HepG2 (cell line): Measurements from ENCODE around the gene TBC1D26. TPM values are rescaled to one million over a fixed set of nuclear protein-coding genes. Genes with fewer than 3 reads are reported as not detected.
"Not testable (repeated sequence)": the region's sequence is repeated elsewhere in the genome, so short reads cannot be mapped to it uniquely, and the experiment has no call there.

Experiments
- ARID4A ChIP-seq: sonication (generic); formaldehyde crosslinking; IDR thresholded peaks from 2 replicates; pipeline ENCODE4 v1.5.0; 2020; ENCODE audit warnings: mild to moderate bottlenecking, missing genetic modification reagents, borderline replicate concordance
- ERF ChIP-seq: IDR thresholded peaks from 2 replicates; pipeline ENCODE4 v1.6.1; 2018; ENCODE audit warnings: missing biosample characterization, missing genetic modification reagents
- ETV5 ChIP-seq: IDR thresholded peaks from 2 replicates; pipeline ENCODE4 v1.6.1; 2018; ENCODE audit warnings: missing biosample characterization, missing genetic modification reagents, inconsistent platforms, borderline replicate concordance
- GABPA ChIP-seq, 2 experiments: IDR thresholded peaks; 2 replicates each; pipeline ENCODE4 v1.6.1; 2011 to 2016; ENCODE audit warnings: low read depth in 2 of 2, low read length in 1 of 2, missing biosample characterization in 1 of 2, missing genetic modification characterization in 1 of 2
- GABPB1 ChIP-seq: IDR thresholded peaks from 2 replicates; pipeline ENCODE4 v1.6.1; 2016; ENCODE audit warnings: mild to moderate bottlenecking, missing genetic modification reagents, moderate library complexity, missing compliant biosample characterization
- KMT2B ChIP-seq: IDR thresholded peaks from 2 replicates; pipeline ENCODE4 v1.6.1; 2016; ENCODE audit warnings: missing genetic modification reagents, missing compliant biosample characterization
- MAX ChIP-seq: IDR thresholded peaks from 2 replicates; pipeline ENCODE4 v1.6.1; 2012; ENCODE audit warnings: inconsistent platforms
- MYC ChIP-seq: sonication (generic); formaldehyde crosslinking; IDR thresholded peaks from 2 replicates; pipeline ENCODE4 v1.9.0; 2021; ENCODE audit warnings: missing genetic modification reagents, borderline replicate concordance
- PHF8 ChIP-seq: sonication (generic); formaldehyde crosslinking; IDR thresholded peaks from 2 replicates; pipeline ENCODE4 v1.5.0; 2020; ENCODE audit warnings: missing genetic modification reagents
- POLR2G ChIP-seq: fragments of 200-400 bp; formaldehyde crosslinking; IDR thresholded peaks from 2 replicates; pipeline ENCODE4 v1.6.1; 2018; ENCODE audit warnings: mild to moderate bottlenecking, low read depth, low read length, moderate library complexity
- SAP130 ChIP-seq: IDR thresholded peaks from 2 replicates; pipeline ENCODE4 v1.6.1; 2016; ENCODE audit warnings: low read depth
- SOX6 ChIP-seq, 2 experiments: fragments of 450-650 bp in 1 of 2; sonication (generic) in 1 of 2; formaldehyde crosslinking in 1 of 2; IDR thresholded peaks; 2 replicates each; pipeline versions ENCODE4 v1.4.0 to v1.6.1; 2017 to 2020; ENCODE audit warnings: antibody characterized with exemption in 1 of 2, mild to moderate bottlenecking in 1 of 2, missing genetic modification reagents in 1 of 2
- TAF1 ChIP-seq: sonication (generic); formaldehyde crosslinking; IDR thresholded peaks from 2 replicates; pipeline ENCODE4 v1.4.0; 2020; ENCODE audit warnings: missing genetic modification reagents
- YEATS4 ChIP-seq: sonication (generic); formaldehyde crosslinking; IDR thresholded peaks from 2 replicates; pipeline ENCODE4 v1.4.0; 2020; ENCODE audit warnings: missing genetic modification reagents, borderline replicate concordance
- YY1 ChIP-seq: IDR thresholded peaks from 2 replicates; pipeline ENCODE4 v1.6.1; 2011; ENCODE audit warnings: low read length, low read depth, moderate library complexity, mild to moderate bottlenecking; ENCODE audit not compliant: insufficient read depth, insufficient replicate concordance
- polyA plus RNA-seq, 8 experiments: library from polyadenylated mRNA; depleted of rRNA in 3 of 8; stranded (reverse) in 7 of 8; unstranded in 1 of 8; fragments of >200 nt; fragmentation: Illumina TruSeq in 4 of 8; extraction: Trizol in 4 of 8; gene quantifications; 2 replicates each; pipeline versions ENCODE4 v1.2.1 to v1.2.3, GENCODE V29; 2011 to 2016; ENCODE audit warnings: low read depth in 4 of 8, missing spikeins in 1 of 8, mixed read lengths in 1 of 8; ENCODE audit not compliant: insufficient read depth in 1 of 8
- total RNA-seq, 5 experiments: library from RNA; depleted of rRNA; stranded (reverse); fragments of >200 nt; fragmentation: Illumina TruSeq; extraction: Trizol; gene quantifications; 2 replicates each; pipeline ENCODE4 v1.2.3, GENCODE V29; 2016; ENCODE audit warnings: low read depth in 1 of 5

TBC1D26 gene
- total and polyA plus RNA-seq, 2 of the 13 experiments (the other 11 are each of a cell fraction or from before 2014, with no cell fraction given): 0.33 TPM; not detected in 1

- TF ChIP-seq ARID4A (CRISPR knock-in tag) (peak; percentile 57; the same call in 1 of the 2 replicates), GABPA (IDR thresholded peaks at IDR 0.05; ENCODE audit: low read depth, low read length) (peak; percentile 77), GABPA (CRISPR knock-in tag; IDR thresholded peaks at IDR 0.05; ENCODE audit: low read depth) (peak; percentile 94), TAF1 (CRISPR knock-in tag) (peak; percentile 42; the same call in 1 of the 2 replicates), POLR2G (peak; percentile 78), MAX (peak; percentile 60; the same call in 1 of the 2 replicates), KMT2B (CRISPR knock-in tag) (peak; percentile 57; the same call in 1 of the 2 replicates), GABPB1 (CRISPR knock-in tag) (peak; percentile 96), YY1 (peak; percentile 22), SAP130 (CRISPR knock-in tag) (peak; percentile 54), PHF8 (CRISPR knock-in tag) (peak; percentile 70), YEATS4 (CRISPR knock-in tag) (peak; percentile 44; the same call in 1 of the 2 replicates), ERF (CRISPR knock-in tag) (peak; percentile 44; the same call in 1 of the 2 replicates), SOX6 (CRISPR knock-in tag; IDR thresholded peaks at IDR 0.05) (0 out of 2 replicates have a peak, but pooled peaks have one; percentile 14), MYC (CRISPR knock-in tag) (peak; percentile 55; the same call in 1 of the 2 replicates), ETV5 (peak; percentile 42; the same call in 1 of the 2 replicates)
- not testable (repeated sequence) for TF ChIP-seq SOX6 (IDR thresholded peaks at IDR 0.05)
These were observed 48.1 kb upstream of the TBC1D26 start, which contains the start of gene TRIM16 (continued) for GRCh38 chr17:15683824-15684478.
